Vagina (tissue), 2 donors: Measurements from ENCODE around the gene CASP8.

Experiments
- POLR2AphosphoS5 ChIP-seq, 2 donors: sonication (generic); formaldehyde crosslinking; IDR thresholded peaks; one replicate each; pipeline ENCODE4 v1.9.0; 2017; ENCODE audit warnings: antibody characterized with exemption in 2 of 2, mild to moderate bottlenecking in 2 of 2, low read depth in 1 of 2; ENCODE audit not compliant: insufficient read depth in 1 of 2
- TF ChIP-seq, protein P1 (sequence below), 3 experiments: fragments of 450-650 bp in 2 of 3; fragments of 200-600 bp in 1 of 3; sonication (generic) in 1 of 3; IDR thresholded peaks; one replicate each; pipeline ENCODE4 v1.5.1; 2017 to 2019; ENCODE audit warnings: antibody characterized with exemption in 3 of 3, mild to moderate bottlenecking in 2 of 3, moderate library complexity in 2 of 3

DNA sequence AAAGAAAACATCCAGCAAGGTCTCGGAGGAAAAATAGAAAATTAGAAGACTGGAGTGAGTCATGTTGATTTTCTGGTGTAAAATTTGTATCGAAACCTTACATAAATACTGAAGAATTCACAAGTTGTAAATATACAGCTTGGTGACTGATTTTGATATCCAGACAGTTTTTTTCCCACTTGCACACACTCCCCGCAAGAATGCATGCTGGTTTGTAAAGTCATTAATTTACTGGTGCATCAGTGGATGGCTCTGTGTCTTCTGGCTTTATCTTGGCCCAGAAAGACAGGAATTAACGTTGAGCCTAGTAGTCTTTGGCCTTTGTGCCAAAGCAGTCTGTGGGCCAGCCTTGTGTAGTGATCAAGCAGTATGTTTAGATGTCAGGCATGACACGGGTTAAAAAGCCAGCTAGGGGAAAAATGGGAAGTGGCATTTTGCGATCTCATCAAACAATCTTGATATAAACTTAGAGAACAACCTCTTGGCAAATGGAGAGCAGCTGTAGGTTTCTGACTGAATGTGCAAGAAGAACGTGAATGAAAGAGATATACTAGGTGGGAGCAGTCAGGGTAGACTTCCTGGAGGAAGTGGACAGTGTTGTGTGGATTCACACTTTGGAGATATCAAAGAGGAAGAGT, 22.7 kb upstream of the CASP8 start:
- no peak for TF ChIP-seq POLR2AphosphoS5 (IDR thresholded peaks at IDR 0.05; ENCODE audit: insufficient read depth in 1 of 2, low read depth in 1 of 2)
- TF ChIP-seq, protein P1, sequence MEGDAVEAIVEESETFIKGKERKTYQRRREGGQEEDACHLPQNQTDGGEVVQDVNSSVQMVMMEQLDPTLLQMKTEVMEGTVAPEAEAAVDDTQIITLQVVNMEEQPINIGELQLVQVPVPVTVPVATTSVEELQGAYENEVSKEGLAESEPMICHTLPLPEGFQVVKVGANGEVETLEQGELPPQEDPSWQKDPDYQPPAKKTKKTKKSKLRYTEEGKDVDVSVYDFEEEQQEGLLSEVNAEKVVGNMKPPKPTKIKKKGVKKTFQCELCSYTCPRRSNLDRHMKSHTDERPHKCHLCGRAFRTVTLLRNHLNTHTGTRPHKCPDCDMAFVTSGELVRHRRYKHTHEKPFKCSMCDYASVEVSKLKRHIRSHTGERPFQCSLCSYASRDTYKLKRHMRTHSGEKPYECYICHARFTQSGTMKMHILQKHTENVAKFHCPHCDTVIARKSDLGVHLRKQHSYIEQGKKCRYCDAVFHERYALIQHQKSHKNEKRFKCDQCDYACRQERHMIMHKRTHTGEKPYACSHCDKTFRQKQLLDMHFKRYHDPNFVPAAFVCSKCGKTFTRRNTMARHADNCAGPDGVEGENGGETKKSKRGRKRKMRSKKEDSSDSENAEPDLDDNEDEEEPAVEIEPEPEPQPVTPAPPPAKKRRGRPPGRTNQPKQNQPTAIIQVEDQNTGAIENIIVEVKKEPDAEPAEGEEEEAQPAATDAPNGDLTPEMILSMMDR (IDR thresholded peaks at IDR 0.05), result no peak
